OCI-LY7 (cell line): ENCODE results near the gene MAPKAPK5. TPM values are rescaled to one million over a fixed set of nuclear protein-coding genes. Genes with fewer than 3 reads are reported as not detected.

Source experiments
- BruUV-seq: library from RNA; stranded (reverse); fragments of 400-500 nt; replicated peaks from 2 replicates; lab custom pipeline; 2021; lab: Mats Ljungman, UMichigan
- CTCF ChIA-PET: fragments of 300-600 bp; sonication (Branson Sonifier 250); formaldehyde crosslinking; loops from one replicate; lab custom pipeline; 2022; ENCODE audit warnings: antibody characterized with exemption; ENCODE audit not compliant: unreplicated experiment; lab: Charles Lee
- POLR2A ChIA-PET: fragments of 300-600 bp; sonication (Branson Sonifier 250); formaldehyde crosslinking; loops from one replicate; lab custom pipeline; 2022; ENCODE audit warnings: antibody characterized with exemption; lab: Charles Lee
- DNase-seq: peaks from one replicate; pipeline ENCODE4 v3.0.0-alpha.2; 2015; ENCODE audit warnings: low spot score
- H2AFZ ChIP-seq: fragments of 200-600 bp; sonication (generic), shearing (Covaris generic); 2 replicates; pipeline ENCODE4 v1.6.1; 2014; ENCODE audit warnings: mild to moderate bottlenecking, antibody characterized with exemption, low read length, moderate library complexity
- H3K27ac ChIP-seq: fragments of 200-600 bp; sonication (generic); 2 replicates; pipeline ENCODE4 v1.5.1; 2014; ENCODE audit warnings: mixed run types, low read depth, mild to moderate bottlenecking, moderate library complexity, low read length, inconsistent platforms; ENCODE audit not compliant: poor library complexity, severe bottlenecking
- H3K36me3 ChIP-seq: fragments of 200-600 bp; sonication (generic); 2 replicates; pipeline ENCODE4 v1.6.1; 2014; ENCODE audit warnings: mild to moderate bottlenecking, antibody characterized with exemption, low read length, moderate library complexity, mixed read lengths; ENCODE audit not compliant: insufficient read depth
- H3K4me1 ChIP-seq: fragments of 200-600 bp; sonication (generic); 2 replicates; pipeline ENCODE4 v1.5.1; 2014; ENCODE audit warnings: mild to moderate bottlenecking, low read length; ENCODE audit not compliant: insufficient read depth, poor library complexity, severe bottlenecking
- H3K4me2 ChIP-seq: fragments of 200-600 bp; sonication (generic); 2 replicates; pipeline ENCODE4 v1.6.1; 2014; ENCODE audit warnings: mild to moderate bottlenecking, low read length
- H3K4me3 ChIP-seq: fragments of 200-600 bp; sonication (generic); 2 replicates; pipeline ENCODE4 v1.5.1; 2014; ENCODE audit warnings: mild to moderate bottlenecking, low read depth, low read length; ENCODE audit not compliant: poor library complexity, severe bottlenecking
- H3K79me2 ChIP-seq: fragments of 200-600 bp; sonication (generic); 2 replicates; pipeline ENCODE4 v1.6.1; 2016; ENCODE audit warnings: low read depth, mild to moderate bottlenecking, low read length, moderate library complexity, mixed read lengths; ENCODE audit not compliant: insufficient read depth
- H3K9me2 ChIP-seq: fragments of 200-600 bp; sonication (generic); 2 replicates; pipeline ENCODE4 v1.6.1; 2016; ENCODE audit warnings: mild to moderate bottlenecking, low read length, mixed read lengths; ENCODE audit not compliant: insufficient read depth
- H3K9me3 ChIP-seq: fragments of 200-600 bp; sonication (generic); 2 replicates; pipeline ENCODE4 v1.6.1; 2014; ENCODE audit warnings: mild to moderate bottlenecking, mixed run types, low read length, mixed read lengths
- H4K20me1 ChIP-seq: fragments of 200-600 bp; sonication (generic); 2 replicates; pipeline ENCODE4 v1.6.1; 2014; ENCODE audit warnings: mild to moderate bottlenecking, antibody characterized with exemption, low read length, moderate library complexity, mixed read lengths; ENCODE audit not compliant: insufficient read depth
- CTCF ChIP-seq: fragments of 200-600 bp; sonication (generic); conservative IDR thresholded peaks from 2 replicates; pipeline ENCODE4 v1.5.1; 2014; ENCODE audit warnings: mild to moderate bottlenecking, antibody characterized with exemption, low read length, moderate library complexity, mixed read lengths
- EZH2phosphoT487 ChIP-seq: fragments of 200-600 bp; sonication (generic); IDR thresholded peaks from 2 replicates; pipeline ENCODE4 v1.6.1; 2018; ENCODE audit warnings: low read depth, borderline replicate concordance, mild to moderate bottlenecking, mixed run types, antibody characterized with exemption, low read length, moderate library complexity, mixed read lengths
- intact Hi-C: fragments of 100-400 bp; cut with micrococcal nuclease; formaldehyde crosslinking; loops from one replicate; pipeline ENCODE4 v1.10.0; 2022; ENCODE audit not compliant: unreplicated experiment
- total RNA-seq, 2 experiments: library from RNA; depleted of rRNA in 1 of 2; stranded (reverse); fragments of >200 nt in 1 of 2; shearing (Covaris generic) in 1 of 2; gene quantifications; 2 replicates each; pipeline ENCODE4 v1.2.3, GENCODE V29; 2014 to 2022

Gene MAPKAPK5
- total RNA-seq, 2 experiments from 2014 or later = 74.6 to 83.5 TPM

GRCh38 chr12:111798182-111798581, 43.8 kb upstream of the MAPKAPK5 start:
- H2AFZ ChIP-seq = no peak overlapping the region
- no peak overlapping the region for H3K27ac ChIP-seq
- no TSS peak for BruUV-seq
- intact Hi-C loops = no loop called here
- ChIA-PET POLR2A (no interaction called here), CTCF (no interaction called here)
- H3K36me3 ChIP-seq = no peaks in the 10 kb centered on the region
- H3K4me3 ChIP-seq = no peak overlapping the region
- H3K79me2 ChIP-seq = no peaks in the 10 kb centered on the region
- H3K4me1 ChIP-seq = no peaks in the 10 kb centered on the region
- no peak for DNase-seq
- no peaks in the 10 kb centered on the region for H4K20me1 ChIP-seq
- no peaks in the 10 kb centered on the region for H3K9me2 ChIP-seq
- 0 out of 2 replicates have a peak, but pooled peaks cover 4% of the 10 kb centered on the region for H3K9me3 ChIP-seq
- no peak overlapping the region for H3K4me2 ChIP-seq
- TF ChIP-seq CTCF (no peak), EZH2phosphoT487 (no peak)

DNA sequence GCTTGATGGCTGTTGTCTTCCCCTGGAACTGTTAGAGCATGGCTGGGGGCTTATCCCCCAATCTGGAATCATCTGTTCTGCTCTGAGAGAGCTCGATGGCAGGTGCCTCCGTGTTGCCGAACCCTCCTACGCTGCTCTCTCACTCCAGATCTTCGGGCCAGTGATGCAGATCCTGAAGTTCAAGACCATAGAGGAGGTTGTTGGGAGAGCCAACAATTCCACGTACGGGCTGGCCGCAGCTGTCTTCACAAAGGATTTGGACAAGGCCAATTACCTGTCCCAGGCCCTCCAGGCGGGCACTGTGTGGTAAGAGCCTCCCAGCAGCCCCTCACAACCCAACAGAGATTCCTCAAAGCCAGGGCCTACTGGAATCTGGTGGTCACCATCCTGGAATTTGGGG, 42.3 kb upstream of the MAPKAPK5 start:
- Histone ChIP-seq H3K4me1 (no peaks in the 10 kb centered on the region), H4K20me1 (no peaks in the 10 kb centered on the region), H3K36me3 (no peaks in the 10 kb centered on the region), H3K9me2 (no peaks in the 10 kb centered on the region), H3K27ac (no peak overlapping the region), H3K4me3 (no peak overlapping the region), H3K79me2 (no peaks in the 10 kb centered on the region), H3K9me3 (0 out of 2 replicates have a peak, but pooled peaks cover 4% of the 10 kb centered on the region), H2AFZ (no peak overlapping the region), H3K4me2 (no peak overlapping the region)
- ChIA-PET CTCF (interaction anchor here (0.6 kb wide), 1 partner anchor 9 kb away, joined by 3 read pairs; no protein-coding TSS in a partner anchor), POLR2A (interaction anchor here (0.6 kb wide), 1 partner anchor 326 kb away, joined by 4 read pairs; no protein-coding TSS in a partner anchor)
- TF ChIP-seq CTCF = no peak
- no peak for TF ChIP-seq EZH2phosphoT487
- DNase-seq = no peak
- intact Hi-C loops = no loop called here
- BruUV-seq = no TSS peak

DNA sequence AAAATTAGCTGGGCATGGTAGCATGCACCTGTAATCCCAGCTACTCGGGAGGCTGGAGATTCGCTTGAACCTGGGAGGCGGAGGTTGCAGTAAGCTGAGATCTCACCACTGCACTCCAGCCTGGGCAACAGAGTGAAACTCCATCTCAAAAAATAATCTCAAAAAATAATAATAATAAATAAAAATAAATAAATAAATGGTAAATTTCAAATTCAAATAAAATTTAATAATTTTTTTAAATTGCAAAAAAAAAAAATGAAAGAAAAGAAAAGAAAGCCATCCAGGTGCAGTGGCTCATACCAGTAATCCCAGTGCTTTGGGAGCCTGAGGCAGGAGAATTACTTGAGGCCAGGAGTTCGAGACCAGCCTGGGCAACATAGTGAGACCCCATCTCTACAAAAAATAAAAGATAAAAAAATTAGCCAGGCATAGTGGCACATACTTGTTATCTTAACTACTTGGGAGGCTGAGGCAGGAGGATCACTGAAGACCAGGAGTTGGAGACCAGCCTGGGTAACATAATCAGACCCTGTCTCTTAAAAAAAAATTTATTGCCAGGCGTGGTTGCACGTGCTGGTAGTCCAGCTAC, 38.9 kb upstream of the MAPKAPK5 start:
- no peaks in the 10 kb centered on the region for H3K4me1 ChIP-seq
- POLR2A ChIA-PET = interaction anchor here (0.6 kb wide), 1 partner anchor 14 kb away, joined by 3 read pairs; no protein-coding TSS in a partner anchor
- no peak overlapping the region for H3K4me3 ChIP-seq
- CTCF ChIA-PET = no interaction called here
- no peak overlapping the region for H2AFZ ChIP-seq
- TF ChIP-seq EZH2phosphoT487 (no peak), CTCF (no peak)
- intact Hi-C loops = no loop called here
- no peak overlapping the region for H3K4me2 ChIP-seq
- no peak for DNase-seq
- no peaks in the 10 kb centered on the region for H3K36me3 ChIP-seq
- no TSS peak for BruUV-seq
- H3K27ac ChIP-seq = no peak overlapping the region
- H3K9me2 ChIP-seq = no peaks in the 10 kb centered on the region
- no peaks in the 10 kb centered on the region for H4K20me1 ChIP-seq
- 0 out of 2 replicates have a peak, but pooled peaks cover 4% of the 10 kb centered on the region for H3K9me3 ChIP-seq
- H3K79me2 ChIP-seq = no peaks in the 10 kb centered on the region
